ENCODE data around the gene GRIK3.

DNA sequence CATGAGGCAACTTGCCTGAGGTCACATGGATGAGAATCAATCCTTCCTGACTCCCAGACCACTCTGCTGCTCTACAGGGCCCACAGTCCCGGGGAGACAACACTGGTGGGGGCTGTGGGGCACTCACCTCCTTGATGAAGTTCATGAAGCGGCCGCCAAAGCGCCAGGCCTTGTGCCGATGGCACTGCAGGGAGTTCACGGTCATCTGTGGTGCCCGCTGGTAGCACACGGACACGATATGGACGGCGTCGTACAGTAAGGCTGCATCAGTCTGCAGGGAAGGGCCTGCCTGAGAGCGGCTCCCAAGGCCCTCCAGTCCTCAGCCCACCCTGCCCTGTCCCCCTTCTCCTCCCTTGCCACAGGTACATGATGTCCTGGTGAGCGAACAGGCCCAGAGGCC, 175.3 kb downstream of the GRIK3 start:
- TF ChIP-seq SUZ12 (IDR thresholded peaks at IDR 0.05; ENCODE audit: extremely low read depth, insufficient read depth, insufficient read length), result no peak
- no peak for TF ChIP-seq YY1 (IDR thresholded peaks at IDR 0.05; ENCODE audit: insufficient read depth, insufficient read length)

Measured in NT2/D1 (cell line).